Panc1 (cell line): ENCODE measurements around the gene SORL1.

Experiments
- POLR2AphosphoS5 ChIP-seq: IDR thresholded peaks from 2 replicates; pipeline ENCODE4 v1.6.1; 2012; ENCODE audit warnings: mild to moderate bottlenecking, low read depth, low read length, moderate library complexity
- TF ChIP-seq, protein P1 (sequence below): fragments of 450-650 bp; IDR thresholded peaks from 2 replicates; pipeline ENCODE4 v1.5.1; 2017; ENCODE audit warnings: mild to moderate bottlenecking

GRCh38 chr11:121634273-121634672 is 182.2 kb downstream of the SORL1 start:
- TF ChIP-seq, protein P1, sequence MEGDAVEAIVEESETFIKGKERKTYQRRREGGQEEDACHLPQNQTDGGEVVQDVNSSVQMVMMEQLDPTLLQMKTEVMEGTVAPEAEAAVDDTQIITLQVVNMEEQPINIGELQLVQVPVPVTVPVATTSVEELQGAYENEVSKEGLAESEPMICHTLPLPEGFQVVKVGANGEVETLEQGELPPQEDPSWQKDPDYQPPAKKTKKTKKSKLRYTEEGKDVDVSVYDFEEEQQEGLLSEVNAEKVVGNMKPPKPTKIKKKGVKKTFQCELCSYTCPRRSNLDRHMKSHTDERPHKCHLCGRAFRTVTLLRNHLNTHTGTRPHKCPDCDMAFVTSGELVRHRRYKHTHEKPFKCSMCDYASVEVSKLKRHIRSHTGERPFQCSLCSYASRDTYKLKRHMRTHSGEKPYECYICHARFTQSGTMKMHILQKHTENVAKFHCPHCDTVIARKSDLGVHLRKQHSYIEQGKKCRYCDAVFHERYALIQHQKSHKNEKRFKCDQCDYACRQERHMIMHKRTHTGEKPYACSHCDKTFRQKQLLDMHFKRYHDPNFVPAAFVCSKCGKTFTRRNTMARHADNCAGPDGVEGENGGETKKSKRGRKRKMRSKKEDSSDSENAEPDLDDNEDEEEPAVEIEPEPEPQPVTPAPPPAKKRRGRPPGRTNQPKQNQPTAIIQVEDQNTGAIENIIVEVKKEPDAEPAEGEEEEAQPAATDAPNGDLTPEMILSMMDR, result no peak
- no peak for TF ChIP-seq POLR2AphosphoS5
